Neural cell (in vitro differentiated cells): ENCODE results near the gene ADRB2.

Experiments
- EP300 ChIP-seq: fragments of 450-650 bp; conservative IDR thresholded peaks from 2 replicates; pipeline ENCODE4 v1.6.1; 2014; ENCODE audit warnings: antibody characterized with exemption, mild to moderate bottlenecking, moderate library complexity; ENCODE audit not compliant: poor library complexity, severe bottlenecking
- MXI1 ChIP-seq: fragments of 450-650 bp; conservative IDR thresholded peaks from 2 replicates; pipeline ENCODE4 v1.6.1; 2014; ENCODE audit warnings: antibody characterized with exemption, mild to moderate bottlenecking; ENCODE audit not compliant: poor library complexity, severe bottlenecking
- POLR2AphosphoS5 ChIP-seq: IDR thresholded peaks from 2 replicates; pipeline ENCODE4 v1.6.1; 2012
- SMC3 ChIP-seq: fragments of 450-650 bp; conservative IDR thresholded peaks from 2 replicates; pipeline ENCODE4 v1.6.1; 2014; ENCODE audit warnings: antibody characterized with exemption, mild to moderate bottlenecking, moderate library complexity; ENCODE audit not compliant: poor library complexity
- TF ChIP-seq, protein P1 (sequence below): IDR thresholded peaks from 2 replicates; pipeline ENCODE4 v1.6.1; 2012; ENCODE audit warnings: borderline replicate concordance
- TF ChIP-seq, protein P2 (sequence below): fragments of 450-650 bp; IDR thresholded peaks from 2 replicates; pipeline ENCODE4 v1.5.1; 2014; ENCODE audit warnings: antibody characterized with exemption, mild to moderate bottlenecking, moderate library complexity; ENCODE audit not compliant: poor library complexity, severe bottlenecking

DNA sequence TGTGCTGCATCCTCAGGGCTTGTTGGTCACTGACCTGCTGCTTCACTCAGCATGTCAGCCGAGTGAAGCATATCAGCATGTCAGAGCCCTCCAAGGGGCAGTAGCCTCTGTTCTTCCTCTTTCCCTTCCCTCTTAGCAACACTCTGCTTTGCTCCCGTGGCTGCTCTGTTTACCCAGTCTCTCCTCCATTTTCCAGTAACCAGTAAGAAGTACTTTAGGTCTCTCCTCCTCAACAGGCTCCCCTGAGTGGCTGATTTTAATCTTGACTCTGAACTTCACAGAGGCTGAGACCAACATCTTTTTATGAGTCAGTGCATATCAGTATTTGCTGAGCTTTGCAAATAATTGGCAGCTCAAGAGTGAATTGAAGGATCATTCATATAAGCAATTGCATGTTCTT is 18.6 kb upstream of the ADRB2 start:
- TF ChIP-seq, protein P1, sequence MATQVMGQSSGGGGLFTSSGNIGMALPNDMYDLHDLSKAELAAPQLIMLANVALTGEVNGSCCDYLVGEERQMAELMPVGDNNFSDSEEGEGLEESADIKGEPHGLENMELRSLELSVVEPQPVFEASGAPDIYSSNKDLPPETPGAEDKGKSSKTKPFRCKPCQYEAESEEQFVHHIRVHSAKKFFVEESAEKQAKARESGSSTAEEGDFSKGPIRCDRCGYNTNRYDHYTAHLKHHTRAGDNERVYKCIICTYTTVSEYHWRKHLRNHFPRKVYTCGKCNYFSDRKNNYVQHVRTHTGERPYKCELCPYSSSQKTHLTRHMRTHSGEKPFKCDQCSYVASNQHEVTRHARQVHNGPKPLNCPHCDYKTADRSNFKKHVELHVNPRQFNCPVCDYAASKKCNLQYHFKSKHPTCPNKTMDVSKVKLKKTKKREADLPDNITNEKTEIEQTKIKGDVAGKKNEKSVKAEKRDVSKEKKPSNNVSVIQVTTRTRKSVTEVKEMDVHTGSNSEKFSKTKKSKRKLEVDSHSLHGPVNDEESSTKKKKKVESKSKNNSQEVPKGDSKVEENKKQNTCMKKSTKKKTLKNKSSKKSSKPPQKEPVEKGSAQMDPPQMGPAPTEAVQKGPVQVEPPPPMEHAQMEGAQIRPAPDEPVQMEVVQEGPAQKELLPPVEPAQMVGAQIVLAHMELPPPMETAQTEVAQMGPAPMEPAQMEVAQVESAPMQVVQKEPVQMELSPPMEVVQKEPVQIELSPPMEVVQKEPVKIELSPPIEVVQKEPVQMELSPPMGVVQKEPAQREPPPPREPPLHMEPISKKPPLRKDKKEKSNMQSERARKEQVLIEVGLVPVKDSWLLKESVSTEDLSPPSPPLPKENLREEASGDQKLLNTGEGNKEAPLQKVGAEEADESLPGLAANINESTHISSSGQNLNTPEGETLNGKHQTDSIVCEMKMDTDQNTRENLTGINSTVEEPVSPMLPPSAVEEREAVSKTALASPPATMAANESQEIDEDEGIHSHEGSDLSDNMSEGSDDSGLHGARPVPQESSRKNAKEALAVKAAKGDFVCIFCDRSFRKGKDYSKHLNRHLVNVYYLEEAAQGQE: no peak
- TF ChIP-seq, protein P2, sequence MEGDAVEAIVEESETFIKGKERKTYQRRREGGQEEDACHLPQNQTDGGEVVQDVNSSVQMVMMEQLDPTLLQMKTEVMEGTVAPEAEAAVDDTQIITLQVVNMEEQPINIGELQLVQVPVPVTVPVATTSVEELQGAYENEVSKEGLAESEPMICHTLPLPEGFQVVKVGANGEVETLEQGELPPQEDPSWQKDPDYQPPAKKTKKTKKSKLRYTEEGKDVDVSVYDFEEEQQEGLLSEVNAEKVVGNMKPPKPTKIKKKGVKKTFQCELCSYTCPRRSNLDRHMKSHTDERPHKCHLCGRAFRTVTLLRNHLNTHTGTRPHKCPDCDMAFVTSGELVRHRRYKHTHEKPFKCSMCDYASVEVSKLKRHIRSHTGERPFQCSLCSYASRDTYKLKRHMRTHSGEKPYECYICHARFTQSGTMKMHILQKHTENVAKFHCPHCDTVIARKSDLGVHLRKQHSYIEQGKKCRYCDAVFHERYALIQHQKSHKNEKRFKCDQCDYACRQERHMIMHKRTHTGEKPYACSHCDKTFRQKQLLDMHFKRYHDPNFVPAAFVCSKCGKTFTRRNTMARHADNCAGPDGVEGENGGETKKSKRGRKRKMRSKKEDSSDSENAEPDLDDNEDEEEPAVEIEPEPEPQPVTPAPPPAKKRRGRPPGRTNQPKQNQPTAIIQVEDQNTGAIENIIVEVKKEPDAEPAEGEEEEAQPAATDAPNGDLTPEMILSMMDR: no peak
- TF ChIP-seq MXI1 (no peak), POLR2AphosphoS5 (no peak), SMC3 (no peak), EP300 (no peak)
